ENCODE data around the gene MPPED1. TPM values are rescaled to one million over a fixed set of nuclear protein-coding genes. Genes with fewer than 3 reads are reported as not detected.

MPPED1 gene
- total RNA-seq, 1 experiment from 2014 or later = not detected

- no peaks in the 10 kb centered on the region for H3K9me3 ChIP-seq (ENCODE audit: low read depth, low read length, poor library complexity, severe bottlenecking)
- no peaks in the 10 kb centered on the region for H3K4me1 ChIP-seq (ENCODE audit: insufficient read depth, low read length, poor library complexity, severe bottlenecking)
- ChIA-PET POLR2A (ENCODE audit: low non-redundant PET) (no interaction called here), CTCF (interaction anchor here (0.5 kb wide), 1 partner anchor 298 kb away, joined by 6 read pairs; no protein-coding TSS in a partner anchor)
- no peak overlapping the region for H3K4me3 ChIP-seq (ENCODE audit: low read depth, low read length, poor library complexity, severe bottlenecking)
- no TSS peak for BruUV-seq (replicated peaks)
- no peaks in the 10 kb centered on the region for H3K36me3 ChIP-seq (ENCODE audit: insufficient read depth, low read length, poor library complexity, severe bottlenecking)
- no peak for DNase-seq (ENCODE audit: low spot score)
- intact Hi-C loops (cut with micrococcal nuclease; ENCODE audit: unreplicated experiment) = no loop called here
- H3K27ac ChIP-seq (ENCODE audit: low read depth, low read length, poor library complexity, severe bottlenecking) = no peak overlapping the region
- no peaks in the 10 kb centered on the region for H3K27me3 ChIP-seq (replicated peaks; ENCODE audit: insufficient read depth, low read depth, low read length, poor library complexity)
- TF ChIP-seq CTCF (conservative IDR thresholded peaks at IDR 0.05; ENCODE audit: low read depth, low read length) (no peak), EZH2 (IDR thresholded peaks at IDR 0.05; ENCODE audit: borderline replicate concordance, low read depth, low read length, poor library complexity, severe bottlenecking) (no peak)
These were observed 71.5 kb downstream of the MPPED1 start for GRCh38 chr22:43483266-43483665.

- no peak overlapping the region for H3K27ac ChIP-seq (ENCODE audit: low read depth, low read length, poor library complexity, severe bottlenecking)
- intact Hi-C loops (cut with micrococcal nuclease; ENCODE audit: unreplicated experiment) = no loop called here
- H3K4me1 ChIP-seq (ENCODE audit: insufficient read depth, low read length, poor library complexity, severe bottlenecking) = no peaks in the 10 kb centered on the region
- ChIA-PET POLR2A (ENCODE audit: low non-redundant PET) (no interaction called here), CTCF (no interaction called here)
- H3K36me3 ChIP-seq (ENCODE audit: insufficient read depth, low read length, poor library complexity, severe bottlenecking) = no peaks in the 10 kb centered on the region
- H3K4me3 ChIP-seq (ENCODE audit: low read depth, low read length, poor library complexity, severe bottlenecking) = no peak overlapping the region
- TF ChIP-seq CTCF (conservative IDR thresholded peaks at IDR 0.05; ENCODE audit: low read depth, low read length) (no peak), EZH2 (IDR thresholded peaks at IDR 0.05; ENCODE audit: borderline replicate concordance, low read depth, low read length, poor library complexity, severe bottlenecking) (no peak)
- BruUV-seq (replicated peaks) = no TSS peak
- H3K27me3 ChIP-seq (replicated peaks; ENCODE audit: insufficient read depth, low read depth, low read length, poor library complexity) = no peaks in the 10 kb centered on the region
- H3K9me3 ChIP-seq (ENCODE audit: low read depth, low read length, poor library complexity, severe bottlenecking) = no peaks in the 10 kb centered on the region
- no peak for DNase-seq (ENCODE audit: low spot score)
These were observed 71.9 kb downstream of the MPPED1 start for GRCh38 chr22:43483669-43484068.

- H3K4me3 ChIP-seq (ENCODE audit: low read depth, low read length, poor library complexity, severe bottlenecking) = no peak overlapping the region
- ChIA-PET POLR2A (ENCODE audit: low non-redundant PET) (no interaction called here), CTCF (no interaction called here)
- no TSS peak for BruUV-seq (replicated peaks)
- H3K9me3 ChIP-seq (ENCODE audit: low read depth, low read length, poor library complexity, severe bottlenecking) = no peaks in the 10 kb centered on the region
- intact Hi-C loops (cut with micrococcal nuclease; ENCODE audit: unreplicated experiment) = no loop called here
- H3K27me3 ChIP-seq (replicated peaks; ENCODE audit: insufficient read depth, low read depth, low read length, poor library complexity) = no peaks in the 10 kb centered on the region
- TF ChIP-seq EZH2 (IDR thresholded peaks at IDR 0.05; ENCODE audit: borderline replicate concordance, low read depth, low read length, poor library complexity, severe bottlenecking) (no peak), CTCF (conservative IDR thresholded peaks at IDR 0.05; ENCODE audit: low read depth, low read length) (no peak)
- H3K36me3 ChIP-seq (ENCODE audit: insufficient read depth, low read length, poor library complexity, severe bottlenecking) = no peaks in the 10 kb centered on the region
- no peak for DNase-seq (ENCODE audit: low spot score)
- no peaks in the 10 kb centered on the region for H3K4me1 ChIP-seq (ENCODE audit: insufficient read depth, low read length, poor library complexity, severe bottlenecking)
- no peak overlapping the region for H3K27ac ChIP-seq (ENCODE audit: low read depth, low read length, poor library complexity, severe bottlenecking)
These were observed 72.4 kb downstream of the MPPED1 start for GRCh38 chr22:43484227-43484626.

Data from A673 (cell line).